GM12801 (cell line): ENCODE data around the gene KDM1A.

Experiments used
- TF ChIP-seq, protein P1 (sequence below): IDR thresholded peaks from one replicate; pipeline ENCODE4 v1.5.1; 2011; ENCODE audit warnings: control low read depth; ENCODE audit not compliant: insufficient read length; ENCODE audit errors: extremely low read depth

Gene KDM1A

DNA sequence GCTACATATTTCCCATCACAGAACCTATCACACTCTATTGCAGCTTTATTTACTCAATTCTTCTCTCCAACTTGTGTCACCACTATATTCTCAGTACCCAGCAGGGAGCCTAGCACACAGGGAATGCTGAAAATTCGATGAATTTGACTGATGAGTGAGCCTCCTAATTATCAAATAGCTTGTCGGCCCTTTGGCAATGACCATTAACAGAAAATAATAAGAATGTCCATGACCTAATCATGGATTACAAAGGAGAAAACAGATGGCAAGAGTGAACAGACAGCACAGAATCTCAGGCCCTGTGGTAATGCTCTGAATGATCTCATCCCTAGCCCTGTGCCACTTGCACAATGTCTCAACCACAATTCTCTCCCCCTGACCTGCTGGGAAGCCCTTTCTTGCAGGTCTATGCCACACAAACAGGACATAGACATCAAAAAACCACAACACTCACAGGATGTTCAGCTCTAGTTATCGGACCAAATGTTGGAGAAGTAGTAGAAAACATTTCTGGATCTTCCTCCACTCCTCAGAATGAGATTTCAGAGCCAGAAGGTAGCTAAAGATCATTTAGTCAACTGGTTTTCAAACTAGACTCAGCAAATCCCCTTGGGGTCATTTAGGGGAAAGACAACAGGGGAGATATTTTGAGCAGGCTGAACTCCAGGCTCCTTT, 80.9 kb downstream of the KDM1A start:
- TF ChIP-seq, protein P1, sequence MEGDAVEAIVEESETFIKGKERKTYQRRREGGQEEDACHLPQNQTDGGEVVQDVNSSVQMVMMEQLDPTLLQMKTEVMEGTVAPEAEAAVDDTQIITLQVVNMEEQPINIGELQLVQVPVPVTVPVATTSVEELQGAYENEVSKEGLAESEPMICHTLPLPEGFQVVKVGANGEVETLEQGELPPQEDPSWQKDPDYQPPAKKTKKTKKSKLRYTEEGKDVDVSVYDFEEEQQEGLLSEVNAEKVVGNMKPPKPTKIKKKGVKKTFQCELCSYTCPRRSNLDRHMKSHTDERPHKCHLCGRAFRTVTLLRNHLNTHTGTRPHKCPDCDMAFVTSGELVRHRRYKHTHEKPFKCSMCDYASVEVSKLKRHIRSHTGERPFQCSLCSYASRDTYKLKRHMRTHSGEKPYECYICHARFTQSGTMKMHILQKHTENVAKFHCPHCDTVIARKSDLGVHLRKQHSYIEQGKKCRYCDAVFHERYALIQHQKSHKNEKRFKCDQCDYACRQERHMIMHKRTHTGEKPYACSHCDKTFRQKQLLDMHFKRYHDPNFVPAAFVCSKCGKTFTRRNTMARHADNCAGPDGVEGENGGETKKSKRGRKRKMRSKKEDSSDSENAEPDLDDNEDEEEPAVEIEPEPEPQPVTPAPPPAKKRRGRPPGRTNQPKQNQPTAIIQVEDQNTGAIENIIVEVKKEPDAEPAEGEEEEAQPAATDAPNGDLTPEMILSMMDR = no peak

DNA sequence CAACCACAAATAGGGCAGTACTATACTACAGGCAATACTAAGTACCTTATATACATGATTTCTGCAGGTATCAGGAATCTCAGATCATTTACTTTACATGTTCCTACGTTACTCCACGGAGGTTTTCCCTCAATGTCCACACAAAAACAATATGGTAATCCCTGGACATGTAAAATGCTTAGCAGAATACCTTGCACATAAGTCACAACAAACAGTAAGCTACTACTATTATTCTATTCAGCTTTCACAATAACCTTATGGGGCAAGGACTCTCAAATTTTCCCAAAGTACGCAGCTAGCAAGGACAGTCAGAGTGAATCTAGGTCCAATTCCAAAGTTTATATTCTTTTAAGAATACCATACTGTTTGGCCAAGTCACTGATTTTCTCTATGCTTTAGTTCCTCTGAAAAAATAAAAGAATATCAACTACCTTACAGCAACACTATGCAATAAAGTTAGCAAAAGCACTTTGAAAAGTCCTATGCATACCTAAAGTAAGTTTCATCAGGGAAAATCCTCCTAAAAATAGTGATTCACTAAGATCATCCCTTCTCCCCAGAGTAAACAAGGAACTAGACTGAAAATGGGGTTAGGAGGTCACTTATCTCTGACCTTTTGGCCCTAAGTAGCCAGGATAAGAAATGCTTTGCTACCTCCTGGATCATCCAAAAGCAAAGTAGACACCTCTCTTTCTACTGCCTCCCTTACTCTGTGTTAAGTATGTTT, 82.0 kb downstream of the KDM1A start:
- TF ChIP-seq, protein P1 = no peak

DNA sequence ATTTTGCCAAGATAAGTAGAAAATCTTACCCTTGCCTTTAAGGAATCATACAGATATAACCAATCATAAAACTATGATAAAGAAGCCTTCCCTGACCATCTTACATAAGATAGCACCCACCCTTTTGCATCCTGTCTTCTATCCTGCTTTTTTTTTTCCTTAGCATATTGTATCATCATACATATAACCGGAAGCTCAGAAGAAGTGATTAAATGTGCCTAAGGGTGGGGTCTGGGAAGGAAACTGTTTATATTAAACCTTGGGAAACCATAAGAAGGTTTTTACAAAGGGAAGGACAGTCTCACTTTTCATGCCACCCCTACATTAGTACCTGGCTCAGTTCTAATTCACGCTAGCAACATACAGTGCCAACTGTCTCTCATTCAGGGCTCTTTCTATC, 82.6 kb downstream of the KDM1A start:
- TF ChIP-seq, protein P1 = no peak

DNA sequence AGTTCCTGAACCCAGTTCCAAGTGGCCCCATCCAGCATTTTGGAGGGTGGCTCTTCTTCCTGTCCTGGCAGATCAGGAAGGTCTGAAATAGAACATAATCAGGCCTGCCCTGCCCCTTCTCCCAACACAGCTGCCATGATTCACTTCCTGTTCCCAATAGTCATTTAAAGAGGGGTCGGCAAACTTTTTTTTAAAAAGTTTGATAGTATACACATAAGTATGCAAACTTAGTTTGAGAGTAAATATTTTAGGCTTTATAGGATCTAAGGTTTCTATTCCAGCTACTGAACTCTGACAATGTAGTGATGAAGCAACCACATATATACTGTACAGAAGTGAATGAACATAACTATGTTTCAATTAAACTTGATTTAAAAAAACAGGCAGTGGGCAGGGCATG, 83.0 kb downstream of the KDM1A start:
- TF ChIP-seq, protein P1 = no peak

DNA sequence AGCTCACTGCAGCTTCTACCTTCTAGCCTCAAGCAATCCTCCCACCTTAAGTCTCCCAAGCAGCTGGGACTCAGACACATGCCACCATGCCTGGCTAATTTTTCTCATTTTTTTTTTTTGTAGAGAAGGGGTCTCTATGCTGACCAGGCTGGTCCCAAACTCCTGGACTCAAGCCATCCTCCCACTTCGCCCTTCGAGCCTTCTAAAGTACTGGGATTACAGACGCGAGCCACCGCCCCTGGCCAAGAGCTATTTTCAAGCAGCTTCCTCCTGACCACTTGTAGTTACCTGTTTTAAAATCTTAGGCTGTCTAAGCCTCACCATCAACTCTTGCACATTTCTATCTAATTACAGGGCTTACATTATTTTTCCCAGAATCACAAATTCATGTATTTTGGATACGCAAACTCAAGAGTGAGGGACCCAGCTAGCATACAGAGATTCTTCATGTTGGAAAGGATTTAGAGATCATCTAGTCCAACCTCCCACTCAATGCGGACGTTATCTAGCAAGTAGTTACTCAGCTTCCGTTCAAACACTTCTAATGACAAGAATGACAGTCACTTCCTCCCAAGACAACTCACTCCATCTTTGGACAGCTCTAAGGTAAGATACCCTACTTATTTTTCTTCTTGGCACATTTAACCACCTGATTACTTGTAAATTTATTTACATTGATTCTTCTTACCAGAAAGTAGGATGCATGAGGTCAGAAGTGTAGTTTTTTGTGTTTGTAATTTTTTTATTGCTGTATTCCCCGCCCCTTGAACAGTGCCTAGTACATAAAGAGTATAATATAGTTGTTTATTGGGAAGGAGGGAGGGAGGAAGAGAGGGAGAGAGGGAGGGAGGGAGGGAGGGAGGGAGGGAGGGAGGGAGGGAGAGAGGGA, 84.0 kb downstream of the KDM1A start:
- TF ChIP-seq, protein P1 = no peak

DNA sequence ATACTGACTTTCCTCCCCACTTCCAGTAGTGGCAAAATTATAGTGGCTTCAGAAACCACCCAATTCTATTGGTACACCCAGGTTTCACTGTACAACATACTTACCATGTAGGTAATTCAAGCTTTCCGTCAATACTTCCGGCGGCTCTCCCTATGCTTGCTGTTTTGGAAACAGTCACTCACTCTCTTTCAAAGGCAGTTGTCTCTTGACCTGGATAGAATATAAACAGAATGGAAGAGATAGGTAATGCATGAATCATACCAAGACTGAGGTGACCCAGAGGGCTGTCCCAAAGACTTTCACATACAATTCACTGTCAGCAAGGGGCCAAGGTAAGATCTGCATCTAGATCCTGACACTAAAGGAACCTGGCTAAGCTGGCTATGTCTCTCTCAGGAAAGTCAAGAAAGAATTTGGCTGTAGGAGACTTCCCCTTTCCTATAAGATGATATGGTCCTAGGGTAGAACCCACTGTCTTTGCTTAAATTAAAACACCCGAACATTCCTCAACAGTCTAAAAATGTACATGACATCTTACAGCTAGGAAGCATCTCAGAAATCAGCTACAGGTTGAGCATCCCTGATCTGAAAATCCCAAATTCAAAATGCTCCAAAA, 89.8 kb downstream of the KDM1A start:
- TF ChIP-seq, protein P1 = no peak

DNA sequence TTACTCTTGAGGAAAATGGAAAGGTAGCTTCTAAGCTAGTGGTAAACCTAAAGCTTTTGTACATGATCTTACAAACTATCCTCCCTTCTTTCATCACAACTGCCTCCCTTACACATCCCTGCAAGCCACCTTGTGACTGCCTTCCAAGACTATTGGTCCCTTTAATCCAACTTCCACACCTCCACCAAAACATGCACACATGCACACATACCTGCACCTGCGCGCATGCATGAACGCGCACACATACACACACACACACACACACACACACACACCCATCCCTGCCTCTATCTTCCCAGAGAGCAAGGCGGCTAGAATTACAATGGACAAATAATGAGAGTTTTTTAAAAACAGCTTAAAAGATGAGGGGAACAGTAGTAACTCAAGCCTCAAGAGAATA, 91.1 kb downstream of the KDM1A start:
- TF ChIP-seq, protein P1 = no peak
